Spleen (tissue), 7 donors: ENCODE data around the gene LHFPL5.

Experiments used
- POLR2AphosphoS5 ChIP-seq, 3 donors: sonication (generic); formaldehyde crosslinking; IDR thresholded peaks; one replicate each; pipeline ENCODE4 v1.5.1; 2017; ENCODE audit warnings: antibody characterized with exemption in 3 of 3
- TF ChIP-seq, protein P1 (sequence below), 11 experiments: fragments of 200-600 bp in 7 of 11; fragments of 450-650 bp in 4 of 11; sonication (generic) in 4 of 11; IDR thresholded peaks in 8 of 11; conservative IDR thresholded peaks in 3 of 11; 1 replicate in 7 of 11; 2 replicates in 4 of 11; pipeline versions ENCODE4 v1.4.0 to v1.8.0; 2016 to 2021; ENCODE audit warnings: antibody characterized with exemption in 11 of 11, inconsistent platforms in 4 of 11, mild to moderate bottlenecking in 1 of 11
- donor health status: DM: no; HTN: no; CAD: no; lungs with moderate emphysema.
- donor health status: DM: no; HTN: no; CAD: no.
- donor health status: DM: no; HTN: no; CAD: no.

DNA sequence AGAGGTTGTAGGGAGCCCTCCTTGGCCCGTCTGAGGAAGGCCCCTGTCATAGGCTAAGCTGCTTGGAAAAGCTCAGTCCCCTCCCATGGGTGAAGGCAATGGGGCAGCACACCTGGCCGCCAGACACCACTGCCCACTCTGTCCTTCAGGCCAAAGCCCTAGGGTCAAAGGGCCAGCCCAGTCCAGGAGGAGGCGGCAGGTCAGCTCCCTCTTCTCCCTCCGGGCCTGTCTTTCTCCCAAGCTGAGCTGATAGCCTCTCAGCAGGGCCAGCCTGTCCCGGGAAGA lies 33.9 kb upstream of the LHFPL5 start:
- TF ChIP-seq, protein P1, sequence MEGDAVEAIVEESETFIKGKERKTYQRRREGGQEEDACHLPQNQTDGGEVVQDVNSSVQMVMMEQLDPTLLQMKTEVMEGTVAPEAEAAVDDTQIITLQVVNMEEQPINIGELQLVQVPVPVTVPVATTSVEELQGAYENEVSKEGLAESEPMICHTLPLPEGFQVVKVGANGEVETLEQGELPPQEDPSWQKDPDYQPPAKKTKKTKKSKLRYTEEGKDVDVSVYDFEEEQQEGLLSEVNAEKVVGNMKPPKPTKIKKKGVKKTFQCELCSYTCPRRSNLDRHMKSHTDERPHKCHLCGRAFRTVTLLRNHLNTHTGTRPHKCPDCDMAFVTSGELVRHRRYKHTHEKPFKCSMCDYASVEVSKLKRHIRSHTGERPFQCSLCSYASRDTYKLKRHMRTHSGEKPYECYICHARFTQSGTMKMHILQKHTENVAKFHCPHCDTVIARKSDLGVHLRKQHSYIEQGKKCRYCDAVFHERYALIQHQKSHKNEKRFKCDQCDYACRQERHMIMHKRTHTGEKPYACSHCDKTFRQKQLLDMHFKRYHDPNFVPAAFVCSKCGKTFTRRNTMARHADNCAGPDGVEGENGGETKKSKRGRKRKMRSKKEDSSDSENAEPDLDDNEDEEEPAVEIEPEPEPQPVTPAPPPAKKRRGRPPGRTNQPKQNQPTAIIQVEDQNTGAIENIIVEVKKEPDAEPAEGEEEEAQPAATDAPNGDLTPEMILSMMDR (IDR thresholded peaks at IDR 0.05 in 8 of 11, conservative IDR thresholded peaks at IDR 0.05 in 3 of 11) = no peak
- TF ChIP-seq POLR2AphosphoS5 (IDR thresholded peaks at IDR 0.05) = no peak
